GM18505 (cell line): Measurements from ENCODE around the gene SCNM1.
"Not testable (repeated sequence)": the region's sequence is repeated elsewhere in the genome, so short reads cannot be mapped to it uniquely, and the experiment has no call there.

Source experiments
- ATAC-seq: cut with Tn5 transposase; IDR thresholded peaks from one replicate; pipeline ENCODE4 v1.9.1; 2021; ENCODE audit not compliant: unreplicated experiment
- POLR2A ChIP-seq: IDR thresholded peaks from 4 replicates; pipeline ENCODE4 v1.6.1; 2011; ENCODE audit warnings: borderline replicate concordance; ENCODE audit not compliant: insufficient read depth, insufficient read length; ENCODE audit errors: extremely low read depth

SCNM1 gene

GRCh38 chr1:151164732-151165280 is 1.1 kb upstream of the SCNM1 start:
- no peak for ATAC-seq
- no peak for TF ChIP-seq POLR2A

DNA sequence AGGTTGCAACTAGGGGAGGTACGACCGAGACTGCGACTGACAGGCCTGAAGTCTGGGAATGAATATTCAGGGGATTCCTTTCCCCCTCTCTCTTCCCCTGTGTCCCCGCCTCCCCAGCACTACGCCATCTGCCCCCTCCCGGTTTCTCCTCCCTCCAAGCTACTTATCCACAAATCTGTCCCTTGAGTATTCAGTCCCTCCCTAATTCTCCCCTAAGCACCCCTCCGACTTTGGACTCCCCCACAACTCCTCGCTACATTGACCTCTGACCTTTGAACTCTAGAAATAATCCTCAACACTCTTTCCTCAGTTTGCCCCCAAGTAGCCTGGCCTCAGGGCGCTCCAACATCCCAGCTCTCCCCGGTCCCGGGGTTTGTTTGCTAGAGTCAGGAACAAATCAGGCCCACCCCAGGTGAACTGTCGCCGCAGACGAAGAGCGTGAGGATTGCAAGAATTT is 635 bp upstream of the SCNM1 start:
- ATAC-seq = no peak
- no peak for TF ChIP-seq POLR2A

DNA sequence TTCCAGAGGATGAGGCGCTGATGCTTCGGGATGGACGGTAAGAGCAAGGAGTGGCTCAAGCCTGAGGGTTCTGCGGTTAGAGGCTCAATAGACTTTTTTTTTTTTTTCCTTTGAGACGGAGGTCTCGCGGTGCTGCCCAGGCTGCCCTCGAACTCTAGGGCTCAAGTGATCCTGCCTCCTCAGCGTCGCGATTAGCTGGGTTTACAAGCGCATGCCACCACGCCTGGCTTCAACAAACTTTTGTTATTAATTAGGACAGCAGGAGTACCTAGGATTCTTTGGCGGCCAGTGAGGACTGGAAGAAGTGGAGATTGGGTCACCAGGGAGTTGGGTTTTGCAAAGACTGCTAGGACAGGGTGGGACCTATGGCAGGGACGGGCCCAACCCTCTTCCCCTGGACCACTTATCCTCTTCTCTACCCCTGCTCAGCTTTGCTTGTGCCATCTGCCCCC is 587 bp downstream of the SCNM1 start:
- no peak for TF ChIP-seq POLR2A
- ATAC-seq = no peak

DNA sequence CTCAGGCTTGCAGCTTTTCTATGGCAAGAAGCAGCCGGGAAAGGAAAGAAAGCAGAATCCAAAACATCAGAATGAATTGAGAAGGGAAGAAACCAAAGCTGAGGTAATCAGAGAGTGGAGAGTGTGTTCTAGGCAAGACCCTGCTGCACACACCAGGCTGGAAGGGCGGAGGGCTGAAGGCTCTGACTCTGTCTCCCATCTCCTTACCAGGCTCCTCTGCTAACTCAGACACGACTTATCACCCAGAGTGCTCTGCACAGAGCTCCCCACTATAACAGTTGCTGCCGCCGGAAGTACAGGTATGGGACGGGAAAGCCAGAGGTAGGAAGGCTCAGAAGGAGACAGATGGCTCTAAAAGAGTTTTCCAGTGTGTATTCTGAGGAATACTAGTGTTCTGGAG is 1.2 kb downstream of the SCNM1 start:
- no peak for TF ChIP-seq POLR2A
- no peak for ATAC-seq

- ATAC-seq = no peak
- TF ChIP-seq POLR2A = no peak
These were observed 5.2 kb downstream of the SCNM1 start for GRCh38 chr1:151171190-151171589.

DNA sequence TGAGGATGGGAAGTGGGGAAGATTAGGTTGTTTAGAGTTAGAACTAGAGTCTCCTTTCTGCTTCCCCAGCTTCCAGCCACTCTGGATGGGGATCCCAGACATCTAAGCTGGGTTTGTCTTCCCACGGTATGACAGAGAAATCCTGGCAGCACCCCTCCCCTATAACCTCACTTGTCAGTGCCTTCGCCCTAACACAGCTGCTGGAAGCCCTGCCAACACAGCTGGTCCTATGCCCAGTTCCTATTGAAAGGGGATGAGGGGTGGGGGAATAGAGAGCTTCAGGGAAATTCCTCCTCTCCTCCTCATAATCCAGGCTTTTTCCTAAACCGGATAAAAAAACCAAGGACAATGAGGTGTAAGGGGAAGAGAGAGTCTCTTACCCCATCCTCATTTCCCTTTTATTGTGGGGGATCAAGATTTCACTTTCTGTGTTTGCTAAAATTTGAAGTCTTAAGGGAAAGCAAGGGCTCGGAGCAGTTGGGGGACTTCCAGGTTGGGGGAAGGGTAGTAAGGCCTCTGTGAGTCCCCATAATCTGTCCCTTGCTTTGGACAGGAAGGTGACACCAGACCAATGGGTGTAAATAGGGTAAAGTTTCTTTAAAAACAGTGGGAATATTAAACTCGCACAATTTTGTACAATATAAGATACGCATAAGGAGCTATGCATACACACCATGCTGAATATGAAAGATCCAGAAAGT is 9.2 kb downstream of the SCNM1 start:
- no peak for ATAC-seq
- TF ChIP-seq POLR2A = no peak

DNA sequence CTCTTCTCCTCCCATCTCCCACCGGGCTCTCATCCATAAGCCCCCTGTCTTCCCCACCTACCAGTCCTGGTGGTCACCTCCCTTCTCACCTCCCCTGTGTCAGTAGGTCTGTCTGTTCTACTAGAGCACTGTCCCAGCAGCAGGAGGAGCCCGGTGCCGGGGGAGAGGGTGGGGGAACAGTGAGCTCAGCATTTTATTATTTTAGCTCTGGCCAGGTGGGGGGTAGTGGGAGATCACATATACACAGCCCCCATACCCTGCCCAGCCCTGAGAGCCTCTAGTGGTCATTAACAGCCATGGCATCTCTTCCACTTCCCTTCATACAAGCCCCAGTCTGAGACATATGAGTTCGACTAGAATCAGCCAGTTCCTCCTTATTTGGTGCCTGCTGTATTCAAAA is 9.9 kb downstream of the SCNM1 start, which contains the start of gene TMOD4:
TSS of gene TMOD4 (minus strand) at position 119 of the 400 bp plus-strand sequence. CDS start 1,106 bp downstream, outside the sequence.
- no peak for ATAC-seq
- TF ChIP-seq POLR2A = no peak

DNA sequence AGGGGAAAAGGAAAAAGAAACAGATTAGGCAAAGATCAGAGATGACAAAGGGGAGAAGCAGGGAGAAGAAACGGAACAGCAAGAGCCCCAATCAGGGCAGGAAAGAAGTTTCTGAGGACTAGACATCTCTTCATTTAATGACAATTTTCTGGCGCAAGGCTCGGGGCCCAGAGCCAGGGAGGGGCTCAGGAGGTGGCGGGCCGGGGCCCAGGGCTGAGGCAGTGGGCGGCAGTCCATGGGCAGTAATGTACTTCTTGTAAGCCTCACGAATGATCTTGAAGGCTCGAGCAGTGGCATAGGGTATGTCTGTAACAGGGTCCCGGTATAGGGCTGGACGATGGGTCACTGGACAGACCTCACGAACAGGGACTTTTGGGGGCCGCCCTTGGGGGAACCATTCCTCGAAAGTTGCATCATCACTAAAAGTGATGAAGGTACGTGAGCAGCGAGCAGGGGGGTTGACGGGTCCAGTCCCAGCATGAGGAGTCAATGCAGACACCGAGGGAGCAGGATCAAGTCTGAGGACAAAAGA is 10.6 kb downstream of the SCNM1 start:
- no peak for ATAC-seq
- no peak for TF ChIP-seq POLR2A

GRCh38 chr1:151184211-151184610 is 18.3 kb downstream of the SCNM1 start:
- ATAC-seq = no peak

GRCh38 chr1:151187205-151187604 is 21.3 kb downstream of the SCNM1 start:
- ATAC-seq = no peak
- no peak for TF ChIP-seq POLR2A

More at GRCh38 chr1:151184211-151184610, 18.3 kb downstream of the SCNM1 start:
- TF ChIP-seq POLR2A = no peak

DNA sequence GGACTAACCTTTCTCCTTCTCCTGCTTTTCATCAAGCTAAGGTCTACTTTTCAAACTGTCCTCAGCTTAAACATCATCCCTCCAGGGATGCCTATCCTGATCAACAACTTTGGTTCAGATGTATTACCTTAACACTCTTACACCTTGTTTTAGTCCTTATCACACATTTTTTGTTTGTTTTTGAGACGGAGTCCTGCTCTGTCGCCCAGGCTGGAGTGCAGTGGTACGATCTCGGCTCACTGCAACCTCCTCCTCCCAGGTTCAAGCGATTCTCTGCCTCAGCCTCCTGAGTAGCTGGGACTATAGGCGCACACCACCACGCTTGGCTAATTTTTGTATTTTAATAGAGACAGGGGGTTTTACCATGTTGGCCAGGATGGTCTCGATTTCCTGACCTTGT is 22.7 kb downstream of the SCNM1 start:
- not testable (repeated sequence) for ATAC-seq

GRCh38 chr1:151189637-151190445 is 23.9 kb downstream of the SCNM1 start, which contains the start of gene VPS72:
TSS of gene VPS72 (minus strand) at chr1:151190197. CDS start at chr1:151190121, 76 bp downstream.
- peak; percentile 90 for TF ChIP-seq POLR2A
- peak; percentile 89 for ATAC-seq

- ATAC-seq = no peak
- no peak for TF ChIP-seq POLR2A
These were observed 26.1 kb downstream of the SCNM1 start for GRCh38 chr1:151192047-151192446.
